ENCODE measurements around the gene ABCB1.

The ABCB1 gene
- 60.1 to 110 reads per million in 2 experiments for total RNA-seq

- peak; percentile 7 for DNase-seq (ENCODE audit: low read depth)
These were observed at the start of gene ABCB1 for GRCh38 chr7:87600130-87601124. Gene ABCB1, minus strand, starts transcription at chr7:87600884. Its CDS starts 700 bp downstream, at chr7:87600184.

- no peak for DNase-seq (ENCODE audit: low read depth)
These were observed 47.6 kb upstream of the ABCB1 start for GRCh38 chr7:87648316-87648715.

GRCh38 chr7:87645446-87645845, 44.8 kb upstream of the ABCB1 start:
- no peak for DNase-seq (ENCODE audit: low read depth)

GRCh38 chr7:87635921-87636320, 35.2 kb upstream of the ABCB1 start:
- no peak for DNase-seq (ENCODE audit: low read depth)

GRCh38 chr7:87628780-87629569, 28.3 kb upstream of the ABCB1 start:
- peak; percentile 1 for DNase-seq (ENCODE audit: low read depth)

- DNase-seq (ENCODE audit: low read depth), result no peak
These were observed 26.9 kb upstream of the ABCB1 start for GRCh38 chr7:87627634-87627994.

GRCh38 chr7:87625101-87625500, 24.4 kb upstream of the ABCB1 start:
- DNase-seq (ENCODE audit: low read depth), result no peak

- DNase-seq (ENCODE audit: low read depth), result no peak
These were observed 23.9 kb upstream of the ABCB1 start for GRCh38 chr7:87624628-87625027.

GRCh38 chr7:87615197-87615596, 14.5 kb upstream of the ABCB1 start:
- no peak for DNase-seq (ENCODE audit: low read depth)

GRCh38 chr7:87609916-87610315, 9.2 kb upstream of the ABCB1 start:
- DNase-seq (ENCODE audit: low read depth), result no peak

GRCh38 chr7:87608431-87608830, 7.7 kb upstream of the ABCB1 start:
- no peak for DNase-seq (ENCODE audit: low read depth)

GRCh38 chr7:87604264-87604663, 3.6 kb upstream of the ABCB1 start:
- DNase-seq (ENCODE audit: low read depth), result no peak

GRCh38 chr7:87599336-87599735, 1.3 kb downstream of the ABCB1 start:
- DNase-seq (ENCODE audit: low read depth), result no peak

- no peak for DNase-seq (ENCODE audit: low read depth)
These were observed 2.3 kb downstream of the ABCB1 start for GRCh38 chr7:87598234-87599009.

- no peak for DNase-seq (ENCODE audit: low read depth)
These were observed 4.0 kb downstream of the ABCB1 start for GRCh38 chr7:87596696-87597095.

- no peak for DNase-seq (ENCODE audit: low read depth)
These were observed 4.5 kb downstream of the ABCB1 start for GRCh38 chr7:87596136-87596535.

- DNase-seq (ENCODE audit: low read depth), result no peak
These were observed 8.4 kb downstream of the ABCB1 start for GRCh38 chr7:87592300-87592699.

GRCh38 chr7:87591211-87591610, 9.5 kb downstream of the ABCB1 start:
- no peak for DNase-seq (ENCODE audit: low read depth)

GRCh38 chr7:87590578-87590977, 10.1 kb downstream of the ABCB1 start:
- DNase-seq (ENCODE audit: low read depth), result no peak

- DNase-seq (ENCODE audit: low read depth), result no peak
These were observed 11.1 kb downstream of the ABCB1 start for GRCh38 chr7:87589631-87590030.

- DNase-seq (ENCODE audit: low read depth), result no peak
These were observed 19.0 kb downstream of the ABCB1 start for GRCh38 chr7:87581723-87582122.

- DNase-seq (ENCODE audit: low read depth), result no peak
These were observed 20.0 kb downstream of the ABCB1 start for GRCh38 chr7:87580636-87581035.
